ENCODE measurements around the gene NKX1-1. TPM values are rescaled to one million over a fixed set of nuclear protein-coding genes. Genes with fewer than 3 reads are reported as not detected.
A peak's percentile ranks its signal among the peaks of the same experiment; 100 is the strongest.
"Not testable (repeated sequence)": the region's sequence is repeated elsewhere in the genome, so short reads cannot be mapped to it uniquely, and the experiment has no call there.

Gene NKX1-1
- total RNA-seq, 2 experiments from 2014 or later = not detected

DNA sequence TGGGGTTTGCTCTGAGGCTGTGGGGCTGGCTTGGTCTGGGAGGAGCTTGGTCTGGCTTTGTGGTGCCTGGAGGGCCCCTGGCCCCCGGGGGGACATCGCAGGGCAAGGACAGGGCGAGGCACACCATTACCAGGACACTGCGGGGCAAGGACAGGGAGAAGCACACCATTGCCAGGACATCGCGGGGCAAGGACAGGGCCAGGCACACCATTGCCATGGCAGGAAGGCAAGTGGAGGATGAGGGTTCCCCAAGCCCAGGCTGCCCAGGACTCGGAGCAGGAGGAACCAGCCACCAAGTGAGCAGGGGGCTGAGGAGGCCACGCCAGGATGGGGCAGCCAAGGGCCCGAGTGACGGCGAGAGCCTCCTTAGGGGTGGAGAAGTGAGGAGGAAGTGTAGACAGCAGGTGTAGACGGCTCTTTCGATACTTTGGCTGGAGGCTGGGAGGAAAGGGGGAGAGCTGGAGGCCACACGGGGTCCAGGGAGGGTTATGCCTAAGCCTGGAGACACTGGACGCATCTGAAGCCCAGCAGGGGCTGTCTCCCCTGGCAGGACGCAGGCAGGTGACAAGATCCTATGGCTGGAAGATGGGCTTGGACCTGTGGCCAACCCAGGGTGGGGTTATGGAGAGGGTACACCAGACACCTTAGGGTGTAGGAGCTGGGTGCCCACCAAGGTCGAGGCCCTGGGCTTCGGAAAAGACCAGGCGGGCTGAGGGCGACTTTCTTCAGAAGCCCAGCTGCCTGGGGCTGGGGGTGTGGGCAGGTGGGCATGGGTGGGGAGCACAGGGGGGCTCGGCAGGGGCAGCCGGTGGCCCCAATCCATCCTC lies 7.3 kb downstream of the NKX1-1 start:
- Mint-ChIP-seq H3K27ac (no peak overlapping the region), H3K36me3 (ENCODE audit: low read depth) (peaks cover 5% of the 10 kb centered on the region), H3K9me3 (no peaks in the 10 kb centered on the region), H3K27me3 (peaks cover 13% of the 10 kb centered on the region), H3K4me1 (ENCODE audit: low read depth) (no peaks in the 10 kb centered on the region), H3K4me3 (no peak overlapping the region)
- TF ChIP-seq, protein P1, sequence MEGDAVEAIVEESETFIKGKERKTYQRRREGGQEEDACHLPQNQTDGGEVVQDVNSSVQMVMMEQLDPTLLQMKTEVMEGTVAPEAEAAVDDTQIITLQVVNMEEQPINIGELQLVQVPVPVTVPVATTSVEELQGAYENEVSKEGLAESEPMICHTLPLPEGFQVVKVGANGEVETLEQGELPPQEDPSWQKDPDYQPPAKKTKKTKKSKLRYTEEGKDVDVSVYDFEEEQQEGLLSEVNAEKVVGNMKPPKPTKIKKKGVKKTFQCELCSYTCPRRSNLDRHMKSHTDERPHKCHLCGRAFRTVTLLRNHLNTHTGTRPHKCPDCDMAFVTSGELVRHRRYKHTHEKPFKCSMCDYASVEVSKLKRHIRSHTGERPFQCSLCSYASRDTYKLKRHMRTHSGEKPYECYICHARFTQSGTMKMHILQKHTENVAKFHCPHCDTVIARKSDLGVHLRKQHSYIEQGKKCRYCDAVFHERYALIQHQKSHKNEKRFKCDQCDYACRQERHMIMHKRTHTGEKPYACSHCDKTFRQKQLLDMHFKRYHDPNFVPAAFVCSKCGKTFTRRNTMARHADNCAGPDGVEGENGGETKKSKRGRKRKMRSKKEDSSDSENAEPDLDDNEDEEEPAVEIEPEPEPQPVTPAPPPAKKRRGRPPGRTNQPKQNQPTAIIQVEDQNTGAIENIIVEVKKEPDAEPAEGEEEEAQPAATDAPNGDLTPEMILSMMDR (IDR thresholded peaks at IDR 0.05) = no peak
- peaks cover 12 to 24% of the 10 kb centered on the region in 2 experiments for H3K27me3 ChIP-seq (ENCODE audit: control insufficient read depth in 1 of 2, insufficient read depth in 2 of 2, low read length in 2 of 2)
- ChIA-PET POLR2A (no interaction called here), CTCF (no interaction called here)
- intact Hi-C loops (cut with DNase I, micrococcal nuclease) = no loop called here
- peak in 1 of 14 experiments; percentile 6 for DNase-seq
- no peak overlapping the region for H3K4me3 ChIP-seq (ENCODE audit: low read length)
- ATAC-seq (ENCODE audit: poor library complexity) = no peak
- H3K9me3 ChIP-seq (ENCODE audit: control insufficient read depth in 1 of 2, insufficient read depth in 1 of 2, low read length in 2 of 2) = peaks cover 5 to 67% of the 10 kb centered on the region in 2 experiments
- H3K36me3 ChIP-seq (ENCODE audit: insufficient read depth, low read length) = peaks cover 2% of the 10 kb centered on the region
- H3K4me1 ChIP-seq (ENCODE audit: insufficient read depth, low read length) = peaks cover 12% of the 10 kb centered on the region
- no peak overlapping the region for H3K27ac ChIP-seq (ENCODE audit: low read depth in 1 of 2, low read length in 2 of 2)

DNA sequence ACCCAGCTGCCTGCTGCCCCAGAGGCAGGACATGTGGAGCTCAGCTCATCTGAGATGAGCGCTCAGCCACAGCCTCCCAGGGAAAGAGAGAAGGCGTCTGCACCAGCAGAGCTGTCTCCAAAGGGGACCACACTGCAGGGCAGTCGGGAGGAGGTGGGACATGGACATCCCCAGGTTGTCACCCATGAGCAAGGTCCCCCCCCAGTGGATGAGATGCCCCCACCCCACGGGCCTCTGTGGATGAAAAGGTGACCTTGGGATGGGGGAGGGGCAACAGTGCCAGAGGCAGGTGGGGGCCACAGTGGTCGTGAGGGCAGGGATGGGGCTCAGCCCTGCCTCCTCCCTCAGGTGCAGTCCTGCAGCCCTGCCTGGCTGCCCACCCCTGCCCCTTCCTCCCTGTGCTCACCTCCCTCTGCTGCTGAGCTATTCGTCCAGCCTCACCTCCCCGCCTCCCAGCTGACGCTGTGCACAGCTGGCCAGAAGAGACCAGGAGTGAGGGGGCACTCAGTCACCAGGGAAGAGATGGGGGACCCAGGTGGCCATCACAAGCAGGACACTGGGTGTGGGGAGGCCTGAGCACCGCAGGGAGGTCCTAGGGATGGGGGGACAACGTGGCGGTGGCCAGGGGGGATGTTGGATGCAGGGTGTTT lies 9.3 kb downstream of the NKX1-1 start:
- intact Hi-C loops (cut with DNase I, micrococcal nuclease) = no loop called here
- peaks cover 11% of the 10 kb centered on the region for H3K27me3 Mint-ChIP-seq
- Histone ChIP-seq H3K4me1 (ENCODE audit: insufficient read depth, low read length) (peaks cover 2% of the 10 kb centered on the region), H3K36me3 (ENCODE audit: insufficient read depth, low read length) (peaks cover 15% of the 10 kb centered on the region), H3K4me3 (ENCODE audit: low read length) (no peak overlapping the region), H3K27me3 (ENCODE audit: control insufficient read depth in 1 of 2, insufficient read depth in 2 of 2, low read length in 2 of 2) (peaks cover 6 to 14% of the 10 kb centered on the region in 2 experiments), H3K27ac (ENCODE audit: low read depth in 1 of 2, low read length in 2 of 2) (no peak overlapping the region), H3K9me3 (ENCODE audit: control insufficient read depth in 1 of 2, insufficient read depth in 1 of 2, low read length in 2 of 2) (peaks cover 11 to 64% of the 10 kb centered on the region in 2 experiments)
- CTCF ChIA-PET = no interaction called here
- DNase-seq (peak in 1 of 14 experiments; percentile 4), ATAC-seq (ENCODE audit: poor library complexity) (no peak)
- no peaks in the 10 kb centered on the region for H3K9me3 Mint-ChIP-seq
- TF ChIP-seq, protein P1 (IDR thresholded peaks at IDR 0.05) = no peak
- H3K4me1 Mint-ChIP-seq (ENCODE audit: low read depth) = no peaks in the 10 kb centered on the region
- POLR2A ChIA-PET = no interaction called here
- no peak overlapping the region for H3K27ac Mint-ChIP-seq
- H3K36me3 Mint-ChIP-seq (ENCODE audit: low read depth) = peaks cover 5% of the 10 kb centered on the region
- no peak overlapping the region for H3K4me3 Mint-ChIP-seq

DNA sequence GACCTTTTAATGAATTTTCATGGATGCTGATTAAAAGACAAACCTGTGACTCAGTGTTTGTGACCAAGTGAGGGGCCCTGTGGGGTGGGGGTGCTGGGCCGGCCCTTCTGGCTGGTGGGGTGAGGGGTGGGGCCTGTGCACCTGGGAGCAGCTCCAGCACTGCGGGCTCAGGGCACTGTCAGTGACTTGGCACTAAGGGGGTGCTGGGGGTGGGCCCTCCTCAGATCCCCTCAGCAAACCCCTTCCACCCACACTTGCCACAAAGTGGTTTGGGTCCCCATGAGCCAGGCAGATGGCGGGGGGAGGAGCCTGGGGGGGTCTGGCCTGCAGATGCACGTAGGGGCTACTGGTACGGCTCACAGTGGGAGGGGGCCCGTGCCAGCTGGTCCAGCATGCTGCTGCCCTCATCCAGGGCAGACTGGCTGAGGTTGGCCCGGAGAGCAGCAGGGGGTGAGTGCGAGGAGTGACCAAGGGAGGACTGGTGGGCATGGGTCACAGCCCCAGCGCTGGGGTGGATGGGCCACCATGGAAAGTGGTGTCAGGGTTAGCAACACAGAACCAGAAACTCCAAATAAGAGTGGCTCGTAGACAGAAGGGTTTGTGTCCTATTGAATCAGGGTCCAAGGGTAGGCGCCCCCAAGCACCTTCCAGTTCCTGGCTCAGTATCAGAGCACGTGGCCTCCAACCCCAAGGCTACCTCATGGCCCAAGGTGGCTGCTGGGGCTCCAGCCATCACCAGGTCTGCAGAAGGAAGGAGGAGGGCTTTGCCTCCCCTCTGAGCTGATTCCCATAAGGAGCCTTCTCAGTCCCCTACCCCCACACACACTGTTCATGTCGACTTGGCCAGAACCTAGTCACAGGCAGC lies 10.1 kb downstream of the NKX1-1 start:
- ChIA-PET POLR2A (no interaction called here), CTCF (no interaction called here)
- ATAC-seq (ENCODE audit: poor library complexity) = no peak
- Histone ChIP-seq H3K36me3 (ENCODE audit: insufficient read depth, low read length) (peaks cover 19% of the 10 kb centered on the region), H3K27me3 (ENCODE audit: control insufficient read depth in 1 of 2, insufficient read depth in 2 of 2, low read length in 2 of 2) (peaks cover 0 to 7% of the 10 kb centered on the region in 2 experiments), H3K4me1 (ENCODE audit: insufficient read depth, low read length) (no peaks in the 10 kb centered on the region), H3K4me3 (ENCODE audit: low read length) (no peak overlapping the region), H3K9me3 (ENCODE audit: control insufficient read depth in 1 of 2, insufficient read depth in 1 of 2, low read length in 2 of 2) (peaks cover 16 to 58% of the 10 kb centered on the region in 2 experiments), H3K27ac (ENCODE audit: low read depth in 1 of 2, low read length in 2 of 2) (no peak overlapping the region)
- H3K4me3 Mint-ChIP-seq = no peak overlapping the region
- H3K27ac Mint-ChIP-seq = no peak overlapping the region
- intact Hi-C loops (cut with DNase I, micrococcal nuclease) = no loop called here
- peaks cover 5% of the 10 kb centered on the region for H3K36me3 Mint-ChIP-seq (ENCODE audit: low read depth)
- H3K4me1 Mint-ChIP-seq (ENCODE audit: low read depth) = no peaks in the 10 kb centered on the region
- H3K9me3 Mint-ChIP-seq = no peaks in the 10 kb centered on the region
- TF ChIP-seq, protein P1 (IDR thresholded peaks at IDR 0.05) = no peak
- no peak for DNase-seq
- H3K27me3 Mint-ChIP-seq = peaks cover 7% of the 10 kb centered on the region

DNA sequence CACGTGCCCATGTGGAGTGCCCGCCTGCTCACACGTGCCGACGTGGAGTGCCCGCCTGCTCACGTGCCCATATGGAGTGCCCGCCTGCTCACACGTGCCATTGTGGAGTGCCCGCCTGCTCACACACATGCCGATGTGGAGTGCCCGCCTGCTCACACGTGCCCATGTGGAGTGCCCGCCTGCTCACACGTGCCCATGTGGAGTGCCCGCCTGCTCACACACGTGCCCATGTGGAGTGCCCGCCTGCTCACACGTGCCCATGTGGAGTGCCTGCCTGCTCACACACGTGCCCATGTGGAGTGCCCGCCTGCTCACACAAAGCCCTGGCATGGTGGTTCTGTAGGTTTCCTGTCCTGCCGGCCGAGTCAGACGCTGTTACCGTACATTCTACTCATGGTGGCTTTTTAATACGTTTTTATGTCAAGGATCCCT lies 10.8 kb downstream of the NKX1-1 start:
- H3K27me3 Mint-ChIP-seq; H3K27ac ChIP-seq (ENCODE audit: low read depth in 1 of 2, low read length in 2 of 2); H3K27me3 ChIP-seq (ENCODE audit: control insufficient read depth in 1 of 2, insufficient read depth in 2 of 2, low read length in 2 of 2); H3K4me1 Mint-ChIP-seq (ENCODE audit: low read depth); DNase-seq; H3K36me3 Mint-ChIP-seq (ENCODE audit: low read depth); H3K4me3 Mint-ChIP-seq; H3K9me3 Mint-ChIP-seq; H3K4me3 ChIP-seq (ENCODE audit: low read length); intact Hi-C loops (cut with DNase I, micrococcal nuclease); CTCF ChIA-PET; H3K4me1 ChIP-seq (ENCODE audit: insufficient read depth, low read length); H3K27ac Mint-ChIP-seq; ATAC-seq (ENCODE audit: poor library complexity); POLR2A ChIA-PET: not testable (repeated sequence)
- peaks cover 19% of the 10 kb centered on the region for H3K36me3 ChIP-seq (ENCODE audit: insufficient read depth, low read length)
- H3K9me3 ChIP-seq (ENCODE audit: control insufficient read depth in 1 of 2, insufficient read depth in 1 of 2, low read length in 2 of 2) = peaks cover 16 to 52% of the 10 kb centered on the region in 2 experiments

Measured in CD4-positive, alpha-beta T cell (primary cell).